Measurements from ENCODE around the gene ERF.

Gene ERF

DNA sequence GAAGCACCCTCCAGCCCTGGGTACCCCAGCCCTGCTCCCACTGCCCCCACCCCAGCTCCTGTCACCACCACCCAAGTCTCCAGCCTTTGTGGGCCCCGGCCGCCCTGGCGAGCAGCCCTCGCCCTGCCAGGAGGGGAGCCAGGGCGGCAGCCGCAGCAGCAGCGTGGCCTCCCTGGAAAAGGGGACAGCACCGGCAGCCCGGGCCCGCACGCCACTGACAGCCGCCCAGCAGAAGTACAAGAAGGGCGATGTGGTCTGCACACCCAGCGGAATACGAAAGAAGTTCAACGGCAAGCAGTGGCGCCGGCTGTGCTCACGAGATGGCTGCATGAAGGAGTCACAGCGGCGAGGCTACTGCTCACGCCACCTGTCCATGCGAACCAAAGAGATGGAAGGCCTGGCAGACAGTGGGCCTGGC lies 18.1 kb upstream of the ERF start:
- Histone ChIP-seq H3K36me3 (ENCODE audit: insufficient read depth, low read length) (peaks cover 4% of the 10 kb centered on the region; the same call in 1 of the 2 replicates), H3F3A (ENCODE audit: insufficient read depth, low read length) (no peaks in the 10 kb centered on the region), H4K20me1 (ENCODE audit: insufficient read depth, low read length) (no peaks in the 10 kb centered on the region), H3K9me3 (ENCODE audit: low read length) (no peaks in the 10 kb centered on the region), H3K4me3 (ENCODE audit: low read depth, low read length, poor library complexity, severe bottlenecking) (no peak overlapping the region), H3K9ac (ENCODE audit: low read length) (no peak overlapping the region), H3K9me2 (ENCODE audit: low read depth, low read length) (no peaks in the 10 kb centered on the region), H3K27ac (ENCODE audit: low read depth, low read length, poor library complexity, severe bottlenecking) (no peak overlapping the region), H3K27me3 (ENCODE audit: insufficient read depth, low read length) (no peaks in the 10 kb centered on the region), H3K79me2 (ENCODE audit: insufficient read depth, low read length) (no peaks in the 10 kb centered on the region), H3K4me1 (ENCODE audit: insufficient read depth, low read length, severe bottlenecking) (peaks cover 22% of the 10 kb centered on the region), H3K4me2 (ENCODE audit: low read length) (no peak overlapping the region), H2AFZ (ENCODE audit: low read length) (no peak overlapping the region)
- no peak for TF ChIP-seq EZH2 (IDR thresholded peaks at IDR 0.05; ENCODE audit: borderline replicate concordance, low read length)
- TF ChIP-seq, protein P1, sequence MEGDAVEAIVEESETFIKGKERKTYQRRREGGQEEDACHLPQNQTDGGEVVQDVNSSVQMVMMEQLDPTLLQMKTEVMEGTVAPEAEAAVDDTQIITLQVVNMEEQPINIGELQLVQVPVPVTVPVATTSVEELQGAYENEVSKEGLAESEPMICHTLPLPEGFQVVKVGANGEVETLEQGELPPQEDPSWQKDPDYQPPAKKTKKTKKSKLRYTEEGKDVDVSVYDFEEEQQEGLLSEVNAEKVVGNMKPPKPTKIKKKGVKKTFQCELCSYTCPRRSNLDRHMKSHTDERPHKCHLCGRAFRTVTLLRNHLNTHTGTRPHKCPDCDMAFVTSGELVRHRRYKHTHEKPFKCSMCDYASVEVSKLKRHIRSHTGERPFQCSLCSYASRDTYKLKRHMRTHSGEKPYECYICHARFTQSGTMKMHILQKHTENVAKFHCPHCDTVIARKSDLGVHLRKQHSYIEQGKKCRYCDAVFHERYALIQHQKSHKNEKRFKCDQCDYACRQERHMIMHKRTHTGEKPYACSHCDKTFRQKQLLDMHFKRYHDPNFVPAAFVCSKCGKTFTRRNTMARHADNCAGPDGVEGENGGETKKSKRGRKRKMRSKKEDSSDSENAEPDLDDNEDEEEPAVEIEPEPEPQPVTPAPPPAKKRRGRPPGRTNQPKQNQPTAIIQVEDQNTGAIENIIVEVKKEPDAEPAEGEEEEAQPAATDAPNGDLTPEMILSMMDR (IDR thresholded peaks at IDR 0.05; ENCODE audit: low read length), result no peak

DNA sequence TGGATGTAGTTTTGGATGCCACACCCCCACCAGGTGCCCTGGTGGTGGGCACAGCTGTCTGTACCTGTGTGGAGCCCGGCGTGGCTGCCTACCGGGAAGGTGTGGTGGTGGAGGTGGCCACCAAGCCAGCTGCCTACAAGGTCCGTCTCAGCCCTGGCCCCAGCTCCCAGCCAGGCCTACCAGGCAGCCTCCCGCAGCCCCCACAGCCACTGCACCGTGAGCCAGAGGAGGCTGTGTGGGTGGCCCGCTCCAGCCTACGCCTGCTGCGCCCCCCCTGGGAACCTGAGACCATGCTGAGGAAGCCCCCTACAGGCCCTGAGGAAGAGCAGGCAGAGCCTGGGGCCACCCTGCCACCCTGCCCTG lies 17.6 kb upstream of the ERF start:
- H3K79me2 ChIP-seq (ENCODE audit: insufficient read depth, low read length), result no peaks in the 10 kb centered on the region
- H3K9me2 ChIP-seq (ENCODE audit: low read depth, low read length), result no peaks in the 10 kb centered on the region
- H3F3A ChIP-seq (ENCODE audit: insufficient read depth, low read length), result no peaks in the 10 kb centered on the region
- H3K9ac ChIP-seq (ENCODE audit: low read length), result no peak overlapping the region
- no peak overlapping the region for H2AFZ ChIP-seq (ENCODE audit: low read length)
- H3K4me1 ChIP-seq (ENCODE audit: insufficient read depth, low read length, severe bottlenecking), result peaks cover 27% of the 10 kb centered on the region
- no peaks in the 10 kb centered on the region for H3K9me3 ChIP-seq (ENCODE audit: low read length)
- no peak overlapping the region for H3K27ac ChIP-seq (ENCODE audit: low read depth, low read length, poor library complexity, severe bottlenecking)
- no peak for TF ChIP-seq EZH2 (IDR thresholded peaks at IDR 0.05; ENCODE audit: borderline replicate concordance, low read length)
- TF ChIP-seq, protein P1 (IDR thresholded peaks at IDR 0.05; ENCODE audit: low read length), result no peak
- H3K36me3 ChIP-seq (ENCODE audit: insufficient read depth, low read length), result peaks cover 4% of the 10 kb centered on the region; the same call in 1 of the 2 replicates
- H4K20me1 ChIP-seq (ENCODE audit: insufficient read depth, low read length), result no peaks in the 10 kb centered on the region
- no peaks in the 10 kb centered on the region for H3K27me3 ChIP-seq (ENCODE audit: insufficient read depth, low read length)
- H3K4me2 ChIP-seq (ENCODE audit: low read length), result no peak overlapping the region
- H3K4me3 ChIP-seq (ENCODE audit: low read depth, low read length, poor library complexity, severe bottlenecking), result no peak overlapping the region

DNA sequence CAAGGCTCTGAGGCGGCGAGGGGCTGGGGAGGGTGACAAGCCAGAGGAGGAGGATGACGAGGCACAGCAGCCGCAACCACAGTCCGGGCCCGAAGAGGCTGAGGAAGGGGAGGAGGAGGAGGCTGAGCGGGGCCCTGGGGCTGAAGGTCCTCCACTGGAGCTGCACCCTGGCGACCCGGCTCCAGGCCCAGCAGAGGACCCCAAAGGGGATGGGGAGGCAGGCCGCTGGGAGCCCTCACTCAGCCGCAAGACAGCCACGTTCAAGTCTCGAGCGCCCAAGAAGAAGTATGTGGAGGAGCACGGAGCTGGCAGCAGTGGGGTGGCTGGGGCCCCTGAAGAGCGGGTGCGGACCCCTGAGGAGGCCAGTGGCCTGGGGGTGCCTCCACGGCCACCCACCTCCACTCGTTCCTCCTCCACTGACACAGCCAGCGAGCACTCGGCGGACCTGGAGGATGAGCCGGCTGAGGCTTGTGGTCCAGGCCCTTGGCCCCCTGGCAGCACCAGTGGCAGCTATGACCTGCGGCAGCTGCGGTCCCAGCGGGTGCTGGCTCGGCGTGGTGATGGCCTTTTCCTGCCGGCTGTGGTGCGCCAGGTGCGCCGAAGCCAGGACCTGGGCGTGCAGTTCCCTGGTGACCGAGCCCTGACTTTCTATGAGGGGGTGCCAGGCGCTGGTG lies 17.1 kb upstream of the ERF start:
- H3K9me3 ChIP-seq (ENCODE audit: low read length), result no peaks in the 10 kb centered on the region
- peaks cover 30% of the 10 kb centered on the region for H3K4me1 ChIP-seq (ENCODE audit: insufficient read depth, low read length, severe bottlenecking)
- no peak for TF ChIP-seq EZH2 (IDR thresholded peaks at IDR 0.05; ENCODE audit: borderline replicate concordance, low read length)
- TF ChIP-seq, protein P1 (IDR thresholded peaks at IDR 0.05; ENCODE audit: low read length), result no peak
- H4K20me1 ChIP-seq (ENCODE audit: insufficient read depth, low read length), result no peaks in the 10 kb centered on the region
- no peaks in the 10 kb centered on the region for H3K79me2 ChIP-seq (ENCODE audit: insufficient read depth, low read length)
- H3K27me3 ChIP-seq (ENCODE audit: insufficient read depth, low read length), result no peaks in the 10 kb centered on the region
- H3K9me2 ChIP-seq (ENCODE audit: low read depth, low read length), result no peaks in the 10 kb centered on the region
- peaks cover 4% of the 10 kb centered on the region; the same call in 1 of the 2 replicates for H3K36me3 ChIP-seq (ENCODE audit: insufficient read depth, low read length)
- H2AFZ ChIP-seq (ENCODE audit: low read length), result no peak overlapping the region
- peak overlapping the region; percentile 89 for H3K27ac ChIP-seq (ENCODE audit: low read depth, low read length, poor library complexity, severe bottlenecking)
- no peak overlapping the region for H3K9ac ChIP-seq (ENCODE audit: low read length)
- no peaks in the 10 kb centered on the region for H3F3A ChIP-seq (ENCODE audit: insufficient read depth, low read length)
- H3K4me2 ChIP-seq (ENCODE audit: low read length), result no peak overlapping the region
- no peak overlapping the region for H3K4me3 ChIP-seq (ENCODE audit: low read depth, low read length, poor library complexity, severe bottlenecking)
